ENCODE measurements around the gene USP14.
A peak's percentile ranks its signal among the peaks of the same experiment; 100 is the strongest.

USP14 gene

GRCh38 chr18:199214-199613 lies 40.9 kb downstream of the USP14 start:
- Histone ChIP-seq H3K14ac (ENCODE audit: low read length) (no peak overlapping the region), H3K27ac (ENCODE audit: low read depth, low read length) (no peak overlapping the region), H3K4me2 (ENCODE audit: low read length) (no peak overlapping the region), H2AK5ac (ENCODE audit: low read length) (no peak overlapping the region), H3K18ac (ENCODE audit: low read length) (no peak overlapping the region), H2BK12ac (ENCODE audit: low read length) (no peak overlapping the region), H3K23ac (ENCODE audit: low read length) (no peak overlapping the region), H3K9me3 (ENCODE audit: insufficient read depth, low read depth, low read length) (no peaks in the 10 kb centered on the region), H3K36me3 (ENCODE audit: control insufficient read depth in 1 of 2, insufficient read depth in 2 of 2, low read length in 2 of 2) (peaks cover 10 to 16% of the 10 kb centered on the region in 2 experiments), H4K12ac (ENCODE audit: low read depth, low read length) (no peak overlapping the region), H2BK120ac (ENCODE audit: insufficient read depth, low read length, poor library complexity) (no peak overlapping the region), H3K79me2 (ENCODE audit: control insufficient read depth, insufficient read depth, low read length, poor library complexity) (no peaks in the 10 kb centered on the region), H3K4ac (ENCODE audit: low read depth, low read length) (no peak overlapping the region), H3K27me3 (ENCODE audit: insufficient read depth, low read length) (no peaks in the 10 kb centered on the region), H2BK5ac (ENCODE audit: low read depth, low read length, poor library complexity) (no peak overlapping the region), H4K91ac (ENCODE audit: low read depth, low read length) (no peak overlapping the region), H3K4me3 (ENCODE audit: low read depth, low read length) (no peak overlapping the region), H3K9ac (ENCODE audit: low read length) (no peak overlapping the region), H2AFZ (ENCODE audit: insufficient read depth, low read length, poor library complexity) (no peak overlapping the region), H4K8ac (ENCODE audit: low read depth, low read length) (no peak overlapping the region), H3K4me1 (ENCODE audit: control insufficient read depth in 1 of 2, insufficient read depth in 2 of 2, low read length in 2 of 2) (no peaks in the 10 kb centered on the region), H3K79me1 (ENCODE audit: low read length) (no peaks in the 10 kb centered on the region)
- WGBS (ENCODE audit: extremely low coverage, insufficient coverage, insufficient read length): no CpG with 5 or more reads among the region's 3 CpGs
- DNase-seq: no peak

DNA sequence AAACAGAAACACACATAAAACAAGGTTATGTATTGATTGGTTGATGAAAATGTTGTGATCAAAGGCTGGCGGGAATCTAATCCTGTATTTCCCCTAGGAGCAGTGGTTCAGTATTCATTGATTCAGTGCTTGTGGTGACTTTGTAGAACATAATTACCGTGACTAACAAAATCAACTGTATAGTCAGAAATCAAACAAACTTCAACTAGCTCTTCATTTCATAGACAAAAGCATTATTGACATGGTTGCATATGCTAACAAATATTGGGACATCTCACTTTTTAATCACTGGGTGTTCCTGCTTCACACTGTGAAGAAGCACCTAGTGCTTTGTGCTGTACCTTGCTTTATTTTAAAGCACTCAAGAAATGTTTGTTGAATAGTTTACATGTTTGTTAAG lies 41.4 kb downstream of the USP14 start:
- Histone ChIP-seq H3K4me3 (ENCODE audit: low read depth, low read length) (no peak overlapping the region), H2BK12ac (ENCODE audit: low read length) (no peak overlapping the region), H3K4me2 (ENCODE audit: low read length) (no peak overlapping the region), H2AK5ac (ENCODE audit: low read length) (no peak overlapping the region), H3K4ac (ENCODE audit: low read depth, low read length) (no peak overlapping the region), H3K4me1 (ENCODE audit: control insufficient read depth in 1 of 2, insufficient read depth in 2 of 2, low read length in 2 of 2) (no peaks in the 10 kb centered on the region), H3K79me2 (ENCODE audit: control insufficient read depth, insufficient read depth, low read length, poor library complexity) (no peaks in the 10 kb centered on the region), H2AFZ (ENCODE audit: insufficient read depth, low read length, poor library complexity) (no peak overlapping the region), H2BK5ac (ENCODE audit: low read depth, low read length, poor library complexity) (no peak overlapping the region), H4K91ac (ENCODE audit: low read depth, low read length) (no peak overlapping the region), H3K36me3 (ENCODE audit: control insufficient read depth in 1 of 2, insufficient read depth in 2 of 2, low read length in 2 of 2) (peaks cover 10 to 17% of the 10 kb centered on the region in 2 experiments), H4K12ac (ENCODE audit: low read depth, low read length) (no peak overlapping the region), H3K14ac (ENCODE audit: low read length) (no peak overlapping the region), H3K23ac (ENCODE audit: low read length) (no peak overlapping the region), H4K8ac (ENCODE audit: low read depth, low read length) (no peak overlapping the region), H3K9me3 (ENCODE audit: insufficient read depth, low read depth, low read length) (no peaks in the 10 kb centered on the region), H3K9ac (ENCODE audit: low read length) (no peak overlapping the region), H3K18ac (ENCODE audit: low read length) (no peak overlapping the region), H3K27ac (ENCODE audit: low read depth, low read length) (no peak overlapping the region), H3K27me3 (ENCODE audit: insufficient read depth, low read length) (no peaks in the 10 kb centered on the region), H3K79me1 (ENCODE audit: low read length) (no peaks in the 10 kb centered on the region), H2BK120ac (ENCODE audit: insufficient read depth, low read length, poor library complexity) (no peak overlapping the region)
- no CpG with 5 or more reads among the region's 2 CpGs for WGBS (ENCODE audit: extremely low coverage, insufficient coverage, insufficient read length)
- no peak for DNase-seq

GRCh38 chr18:210075-210474 lies 51.7 kb downstream of the USP14 start:
- Histone ChIP-seq H4K8ac (ENCODE audit: low read depth, low read length) (no peak overlapping the region), H2BK12ac (ENCODE audit: low read length) (no peak overlapping the region), H3K23ac (ENCODE audit: low read length) (no peak overlapping the region), H2BK5ac (ENCODE audit: low read depth, low read length, poor library complexity) (no peak overlapping the region), H3K36me3 (ENCODE audit: control insufficient read depth in 1 of 2, insufficient read depth in 2 of 2, low read length in 2 of 2) (peaks cover 13 to 30% of the 10 kb centered on the region in 2 experiments), H3K9ac (ENCODE audit: low read length) (no peak overlapping the region), H3K9me3 (ENCODE audit: insufficient read depth, low read depth, low read length) (no peaks in the 10 kb centered on the region), H3K79me2 (ENCODE audit: control insufficient read depth, insufficient read depth, low read length, poor library complexity) (no peaks in the 10 kb centered on the region), H3K4me2 (ENCODE audit: low read length) (no peak overlapping the region), H3K4me3 (ENCODE audit: low read depth, low read length) (no peak overlapping the region), H4K12ac (ENCODE audit: low read depth, low read length) (no peak overlapping the region), H3K4ac (ENCODE audit: low read depth, low read length) (no peak overlapping the region), H3K27ac (ENCODE audit: low read depth, low read length) (no peak overlapping the region), H2AK5ac (ENCODE audit: low read length) (no peak overlapping the region), H2AFZ (ENCODE audit: insufficient read depth, low read length, poor library complexity) (no peak overlapping the region), H3K14ac (ENCODE audit: low read length) (no peak overlapping the region), H3K27me3 (ENCODE audit: insufficient read depth, low read length) (no peaks in the 10 kb centered on the region), H2BK120ac (ENCODE audit: insufficient read depth, low read length, poor library complexity) (no peak overlapping the region), H3K18ac (ENCODE audit: low read length) (no peak overlapping the region), H3K4me1 (ENCODE audit: control insufficient read depth in 1 of 2, insufficient read depth in 2 of 2, low read length in 2 of 2) (no peaks in the 10 kb centered on the region), H3K79me1 (ENCODE audit: low read length) (no peaks in the 10 kb centered on the region), H4K91ac (ENCODE audit: low read depth, low read length) (no peak overlapping the region)
- DNase-seq: no peak
- WGBS (ENCODE audit: extremely low coverage, insufficient coverage, insufficient read length): no CpG with 5 or more reads among the region's 1 CpG

- Histone ChIP-seq H2BK12ac (ENCODE audit: low read length) (no peak overlapping the region), H2AK5ac (ENCODE audit: low read length) (no peak overlapping the region), H3K9ac (ENCODE audit: low read length) (no peak overlapping the region), H2BK5ac (ENCODE audit: low read depth, low read length, poor library complexity) (no peak overlapping the region), H2BK120ac (ENCODE audit: insufficient read depth, low read length, poor library complexity) (no peak overlapping the region), H3K27me3 (ENCODE audit: insufficient read depth, low read length) (no peaks in the 10 kb centered on the region), H3K4ac (ENCODE audit: low read depth, low read length) (no peak overlapping the region), H3K79me1 (ENCODE audit: low read length) (no peaks in the 10 kb centered on the region), H4K8ac (ENCODE audit: low read depth, low read length) (no peak overlapping the region), H3K18ac (ENCODE audit: low read length) (peak overlapping the region; percentile 59), H3K79me2 (ENCODE audit: control insufficient read depth, insufficient read depth, low read length, poor library complexity) (no peaks in the 10 kb centered on the region), H3K4me1 (ENCODE audit: control insufficient read depth in 1 of 2, insufficient read depth in 2 of 2, low read length in 2 of 2) (no peaks in the 10 kb centered on the region), H3K4me3 (ENCODE audit: low read depth, low read length) (no peak overlapping the region), H2AFZ (ENCODE audit: insufficient read depth, low read length, poor library complexity) (no peak overlapping the region), H3K27ac (ENCODE audit: low read depth, low read length) (no peak overlapping the region), H3K9me3 (ENCODE audit: insufficient read depth, low read depth, low read length) (no peaks in the 10 kb centered on the region), H3K4me2 (ENCODE audit: low read length) (no peak overlapping the region), H3K14ac (ENCODE audit: low read length) (no peak overlapping the region), H4K12ac (ENCODE audit: low read depth, low read length) (no peak overlapping the region), H3K23ac (ENCODE audit: low read length) (no peak overlapping the region), H4K91ac (ENCODE audit: low read depth, low read length) (no peak overlapping the region), H3K36me3 (ENCODE audit: control insufficient read depth in 1 of 2, insufficient read depth in 2 of 2, low read length in 2 of 2) (peaks cover 11 to 28% of the 10 kb centered on the region in 2 experiments)
- WGBS (ENCODE audit: extremely low coverage, insufficient coverage, insufficient read length): no CpG with 5 or more reads among the region's 4 CpGs
- DNase-seq: no peak
Measured at GRCh38 chr18:210733-211132, 52.4 kb downstream of the USP14 start.

Measured in trophoblast cell (in vitro differentiated cells and primary cell).